Neuronal stem cell (in vitro differentiated cells): Measurements from ENCODE around the gene FECH.
"Not testable (repeated sequence)": the region's sequence is repeated elsewhere in the genome, so short reads cannot be mapped to it uniquely, and the experiment has no call there.

ENCODE experiments used
- DNase-seq: peaks from one replicate; pipeline ENCODE4 v3.0.0-alpha.2; 2013; ENCODE audit warnings: low spot score
- H2AFZ ChIP-seq: one replicate; pipeline ENCODE4 v1.6.1; 2013; ENCODE audit warnings: mild to moderate bottlenecking, low read length, inconsistent platforms
- H2AK5ac ChIP-seq: 2 replicates; pipeline ENCODE4 v1.6.1; 2013; ENCODE audit warnings: low read depth, mild to moderate bottlenecking, inconsistent platforms, low read length, moderate library complexity, mixed read lengths
- H2BK120ac ChIP-seq: 2 replicates; pipeline ENCODE4 v1.6.1; 2013; ENCODE audit warnings: low read depth, mild to moderate bottlenecking, inconsistent platforms, low read length, moderate library complexity, mixed read lengths
- H2BK12ac ChIP-seq: one replicate; pipeline ENCODE4 v1.6.1; 2013; ENCODE audit warnings: low read length, inconsistent platforms
- H2BK15ac ChIP-seq: 2 replicates; pipeline ENCODE4 v1.6.1; 2013; ENCODE audit warnings: mild to moderate bottlenecking, low read length, inconsistent platforms, mixed read lengths
- H2BK5ac ChIP-seq: one replicate; pipeline ENCODE4 v1.6.1; 2013; ENCODE audit warnings: inconsistent platforms, mild to moderate bottlenecking, low read length, moderate library complexity
- H3K14ac ChIP-seq: one replicate; pipeline ENCODE4 v1.6.1; 2013; ENCODE audit warnings: low read length, inconsistent platforms
- H3K18ac ChIP-seq: 2 replicates; pipeline ENCODE4 v1.6.1; 2013; ENCODE audit warnings: low read length, inconsistent platforms
- H3K23ac ChIP-seq: 2 replicates; pipeline ENCODE4 v1.6.1; 2013; ENCODE audit warnings: low read depth, mild to moderate bottlenecking, mixed read lengths, low read length, inconsistent platforms; ENCODE audit not compliant: poor library complexity
- H3K27ac ChIP-seq: replicated peaks from 3 replicates; pipeline ENCODE4 v1.5.1; 2013; ENCODE audit warnings: low read length, inconsistent platforms
- H3K27me3 ChIP-seq, 3 experiments: 2 replicates each; pipeline ENCODE4 v1.6.1; 2013; ENCODE audit warnings: low read length in 3 of 3, mild to moderate bottlenecking in 2 of 3, inconsistent platforms in 1 of 3, low read depth in 1 of 3, mixed read lengths in 1 of 3, moderate library complexity in 1 of 3; ENCODE audit not compliant: control insufficient read depth in 3 of 3, insufficient read depth in 3 of 3
- H3K36me3 ChIP-seq, 2 donors: replicated peaks in 1 of 2; 2 replicates each; pipeline ENCODE4 v1.6.1; 2013; ENCODE audit warnings: low read length in 2 of 2; ENCODE audit not compliant: control insufficient read depth in 2 of 2, insufficient read depth in 2 of 2
- H3K4ac ChIP-seq: 2 replicates; pipeline ENCODE4 v1.6.1; 2013; ENCODE audit warnings: inconsistent platforms, mild to moderate bottlenecking, low read length, moderate library complexity
- H3K4me1 ChIP-seq, 2 donors: 1 replicate in 1 of 2; 2 replicates in 1 of 2; pipeline ENCODE4 v1.6.1; 2013; ENCODE audit warnings: low read length in 2 of 2, low read depth in 1 of 2; ENCODE audit not compliant: control insufficient read depth in 2 of 2, insufficient read depth in 1 of 2
- H3K4me2 ChIP-seq: one replicate; pipeline ENCODE4 v1.6.1; 2013; ENCODE audit warnings: mild to moderate bottlenecking, low read length, inconsistent platforms; ENCODE audit not compliant: insufficient read depth, poor library complexity, severe bottlenecking
- H3K4me3 ChIP-seq, 2 donors: 2 replicates each; pipeline ENCODE4 v1.5.1; 2013; ENCODE audit warnings: low read length in 2 of 2, mild to moderate bottlenecking in 2 of 2, inconsistent platforms in 1 of 2, moderate library complexity in 1 of 2
- H3K79me1 ChIP-seq: one replicate; pipeline ENCODE4 v1.6.1; 2013; ENCODE audit warnings: low read depth, mild to moderate bottlenecking, inconsistent platforms, low read length, moderate library complexity
- H3K9ac ChIP-seq: one replicate; pipeline ENCODE4 v1.6.1; 2013; ENCODE audit warnings: mild to moderate bottlenecking, low read depth, low read length, inconsistent platforms; ENCODE audit not compliant: poor library complexity
- H3K9me3 ChIP-seq, 2 donors: replicated peaks in 1 of 2; 2 replicates each; pipeline versions ENCODE3 to v1.6.1; 2013; ENCODE audit warnings: low read length in 2 of 2, mild to moderate bottlenecking in 2 of 2, inconsistent platforms in 1 of 2, low read depth in 1 of 2, mixed read lengths in 1 of 2, moderate library complexity in 1 of 2; ENCODE audit not compliant: control insufficient read depth in 2 of 2, insufficient read depth in 1 of 2
- H4K8ac ChIP-seq: one replicate; pipeline ENCODE4 v1.6.1; 2013; ENCODE audit warnings: low read depth, mild to moderate bottlenecking, inconsistent platforms, low read length, moderate library complexity
- H4K91ac ChIP-seq: one replicate; pipeline ENCODE4 v1.6.1; 2013; ENCODE audit warnings: low read length, low read depth, mild to moderate bottlenecking, inconsistent platforms; ENCODE audit not compliant: poor library complexity
- WGBS, 2 donors: extraction: QIAGEN DNeasy Blood & Tissue Kit; methylation state at CpG; one replicate each; pipeline ENCODE4 v1.1.7; 2013; ENCODE audit warnings: missing lambda C conversion rate in 2 of 2, mixed read lengths in 1 of 2; ENCODE audit not compliant: insufficient read length in 2 of 2, insufficient replicate concordance in 1 of 2; ENCODE audit errors: extremely low coverage in 2 of 2; 5-methylcytosine and 5-hydroxymethylcytosine counted together

Gene FECH

GRCh38 chr18:57527556-57528229, 58.8 kb downstream of the FECH start:
- Histone ChIP-seq H4K91ac (no peak overlapping the region), H4K8ac (no peak overlapping the region), H3K4ac (no peak overlapping the region), H3K9ac (no peak overlapping the region), H3K27me3 (peaks cover 0 to 37% (median 0%) of the 10 kb centered on the region in 3 experiments), H3K9me3 (peaks cover 0 to 2% of the 10 kb centered on the region in 2 donors), H3K79me1 (no peaks in the 10 kb centered on the region), H3K14ac (no peak overlapping the region), H3K4me3 (no peak overlapping the region), H2BK15ac (no peak overlapping the region), H3K4me2 (no peak overlapping the region), H3K4me1 (peaks cover 1 to 4% of the 10 kb centered on the region in 2 donors), H2AK5ac (no peak overlapping the region), H3K36me3 (no peaks in the 10 kb centered on the region), H3K23ac (no peak overlapping the region), H2BK5ac (no peak overlapping the region), H2BK120ac (no peak overlapping the region), H3K27ac (no peak overlapping the region), H2BK12ac (no peak overlapping the region), H2AFZ (no peak overlapping the region), H3K18ac (no peak overlapping the region)
- no CpG with 5 or more reads among the region's 13 CpGs for WGBS, 2 donors
- no peak for DNase-seq

DNA sequence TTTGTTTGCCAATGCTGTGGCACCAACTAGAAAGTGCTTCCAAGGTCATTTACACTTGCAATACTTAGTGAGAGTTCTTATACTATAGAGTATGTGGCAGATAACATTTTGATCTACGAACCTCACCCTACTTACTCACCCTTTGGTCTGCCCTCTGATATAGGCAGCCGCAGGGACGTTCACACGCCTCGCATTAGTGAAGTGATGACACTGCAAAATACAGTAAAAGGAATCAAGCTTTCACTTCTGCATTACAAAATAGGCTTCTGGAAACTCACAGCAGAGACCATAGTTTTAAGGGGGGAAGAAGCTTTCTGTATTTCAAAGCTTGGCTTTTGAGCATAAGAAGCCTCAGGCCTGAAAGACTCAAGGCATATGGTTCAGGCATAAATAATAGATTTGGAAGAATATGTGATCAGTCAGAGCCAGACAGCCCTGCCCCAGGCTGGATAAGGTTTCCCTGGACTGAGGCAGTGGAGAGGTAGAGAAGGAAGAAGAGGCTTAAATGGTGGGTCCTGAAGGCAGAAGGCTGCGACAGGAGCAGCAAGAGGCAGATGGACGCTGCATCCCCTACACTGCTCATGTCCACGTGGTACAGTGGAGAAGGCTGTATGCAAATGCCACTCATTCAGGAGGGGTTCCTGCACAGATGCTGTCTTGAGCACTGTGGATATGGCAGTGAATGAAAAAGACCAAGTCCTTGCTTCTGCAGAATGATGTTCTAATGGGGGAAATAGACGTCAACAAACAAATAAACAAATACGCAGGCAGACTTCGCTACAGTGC, 63.1 kb downstream of the FECH start:
- Histone ChIP-seq H2BK12ac (no peak overlapping the region), H3K36me3 (no peaks in the 10 kb centered on the region), H2BK15ac (no peak overlapping the region), H3K27me3 (peaks cover 0 to 15% (median 0%) of the 10 kb centered on the region in 3 experiments), H3K4ac (no peak overlapping the region), H3K14ac (no peak overlapping the region), H2AK5ac (no peak overlapping the region), H3K9me3 (peaks cover 0 to 2% of the 10 kb centered on the region in 2 donors), H2BK120ac (no peak overlapping the region), H3K9ac (no peak overlapping the region), H3K4me1 (peaks cover 0 to 2% of the 10 kb centered on the region in 2 donors), H4K91ac (no peak overlapping the region), H3K4me3 (peak overlapping the region in 1 of 2 donors; percentile 28), H3K23ac (no peak overlapping the region), H3K79me1 (no peaks in the 10 kb centered on the region), H3K18ac (no peak overlapping the region), H2AFZ (no peak overlapping the region), H3K4me2 (no peak overlapping the region), H3K27ac (no peak overlapping the region), H2BK5ac (no peak overlapping the region), H4K8ac (no peak overlapping the region)
- no peak for DNase-seq
- WGBS, 2 donors = no CpG with 5 or more reads among the region's 11 CpGs

DNA sequence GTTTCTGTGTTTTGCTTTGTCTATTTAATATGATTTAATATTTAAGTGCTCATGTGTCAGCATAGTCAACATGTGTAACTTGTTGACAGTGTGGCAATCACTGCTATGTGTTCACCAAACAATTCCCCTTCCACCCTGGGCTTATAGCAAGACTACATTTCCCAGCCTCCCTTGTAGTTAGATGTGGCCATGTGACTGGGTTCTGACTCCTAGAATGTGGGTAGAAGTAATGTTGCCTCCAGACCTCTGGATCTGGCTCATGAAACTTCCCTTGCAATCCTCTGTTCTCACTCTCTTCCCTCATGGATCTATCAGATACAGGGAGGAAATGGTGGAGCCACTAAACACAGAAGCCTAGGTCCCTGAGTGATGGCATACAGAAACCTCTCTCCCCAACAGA, 64.2 kb downstream of the FECH start:
- peaks cover 0 to 11% (median 0%) of the 10 kb centered on the region in 3 experiments for H3K27me3 ChIP-seq
- H4K8ac ChIP-seq, H2BK12ac ChIP-seq, H3K4ac ChIP-seq, H3K27ac ChIP-seq, H3K9me3 ChIP-seq, H3K79me1 ChIP-seq, H4K91ac ChIP-seq, H2BK120ac ChIP-seq, H2AFZ ChIP-seq, H3K36me3 ChIP-seq, H3K4me1 ChIP-seq, H3K14ac ChIP-seq, DNase-seq, H3K23ac ChIP-seq, H3K4me2 ChIP-seq, H3K4me3 ChIP-seq, H2AK5ac ChIP-seq, H3K9ac ChIP-seq, H2BK15ac ChIP-seq, H3K18ac ChIP-seq, H2BK5ac ChIP-seq: not testable (repeated sequence)

GRCh38 chr18:57519668-57520424, 66.7 kb downstream of the FECH start:
- Histone ChIP-seq H2BK5ac (no peak overlapping the region), H3K14ac (no peak overlapping the region), H3K4me1 (no peaks in the 10 kb centered on the region), H3K27ac (no peak overlapping the region), H4K91ac (no peak overlapping the region), H2BK12ac (no peak overlapping the region), H3K36me3 (no peaks in the 10 kb centered on the region), H2BK120ac (no peak overlapping the region), H3K27me3 (peaks cover 0 to 11% (median 0%) of the 10 kb centered on the region in 3 experiments), H3K79me1 (no peaks in the 10 kb centered on the region), H3K4ac (no peak overlapping the region), H3K4me2 (no peak overlapping the region), H4K8ac (no peak overlapping the region), H3K23ac (no peak overlapping the region), H3K9ac (no peak overlapping the region), H2AFZ (no peak overlapping the region), H2AK5ac (no peak overlapping the region), H3K18ac (no peak overlapping the region), H3K4me3 (no peak overlapping the region), H3K9me3 (peaks cover 0 to 2% of the 10 kb centered on the region in 2 donors), H2BK15ac (no peak overlapping the region)
- WGBS, 2 donors = no CpG with 5 or more reads among the region's 7 CpGs
- no peak for DNase-seq
